ENCODE data around the gene MS4A14.
"Not testable (repeated sequence)": the region's sequence is repeated elsewhere in the genome, so short reads cannot be mapped to it uniquely, and the experiment has no call there.

Gene MS4A14, protein sequence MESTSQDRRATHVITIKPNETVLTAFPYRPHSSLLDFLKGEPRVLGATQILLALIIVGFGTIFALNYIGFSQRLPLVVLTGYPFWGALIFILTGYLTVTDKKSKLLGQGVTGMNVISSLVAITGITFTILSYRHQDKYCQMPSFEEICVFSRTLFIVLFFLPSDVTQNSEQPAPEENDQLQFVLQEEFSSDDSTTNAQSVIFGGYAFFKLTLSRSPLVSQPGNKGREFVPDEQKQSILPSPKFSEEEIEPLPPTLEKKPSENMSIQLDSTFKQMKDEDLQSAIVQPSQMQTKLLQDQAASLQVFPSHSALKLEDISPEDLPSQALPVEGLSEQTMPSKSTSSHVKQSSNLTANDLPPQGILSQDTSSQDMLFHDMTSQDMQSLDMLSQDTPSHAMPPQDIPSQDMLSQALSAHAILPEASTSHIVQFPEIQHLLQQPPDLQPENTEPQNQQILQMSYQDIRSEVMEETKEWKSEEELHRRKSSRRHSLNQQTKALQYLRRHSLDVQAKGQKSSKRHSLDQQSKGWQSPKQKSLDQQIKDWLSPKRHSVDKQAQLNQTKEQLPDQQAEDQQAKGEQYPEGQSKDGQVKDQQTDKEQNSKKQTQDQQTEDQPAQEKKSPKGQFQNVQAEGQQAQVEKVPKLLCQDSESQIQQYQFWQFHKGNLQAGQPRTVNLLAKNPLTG

GRCh38 chr11:60396382-60396781 lies at the start of gene MS4A14:
Gene MS4A14, plus strand, starts transcription at chr11:60396459. Its CDS starts 120 bp downstream, at chr11:60396579.
- DNase-seq = peak; percentile 85

GRCh38 chr11:60347084-60347797 lies 49.0 kb upstream of the MS4A14 start:
- DNase-seq = peak; percentile 19

DNA sequence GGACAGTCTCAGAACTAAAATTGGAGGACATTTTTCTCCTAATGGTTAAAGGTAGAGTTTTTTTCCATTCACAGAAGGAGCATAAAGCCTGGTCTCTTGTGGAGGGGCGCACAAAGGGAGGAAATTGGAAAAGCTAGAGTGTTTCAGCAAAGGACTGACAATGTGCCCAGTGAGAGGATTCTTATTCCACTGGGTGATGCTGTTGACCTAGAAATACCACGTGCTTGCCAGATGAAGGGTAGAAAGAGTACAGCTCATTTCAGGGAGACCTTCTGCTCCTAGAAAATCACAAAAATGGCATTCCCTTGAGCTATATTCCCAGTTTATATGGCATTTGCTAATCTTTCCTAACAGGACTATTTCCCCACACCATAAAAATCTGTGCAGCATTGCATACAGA lies 48.1 kb upstream of the MS4A14 start:
- DNase-seq = no peak

- peak; percentile 79 for DNase-seq
These were observed 46.3 kb upstream of the MS4A14 start for GRCh38 chr11:60349990-60350389.

DNA sequence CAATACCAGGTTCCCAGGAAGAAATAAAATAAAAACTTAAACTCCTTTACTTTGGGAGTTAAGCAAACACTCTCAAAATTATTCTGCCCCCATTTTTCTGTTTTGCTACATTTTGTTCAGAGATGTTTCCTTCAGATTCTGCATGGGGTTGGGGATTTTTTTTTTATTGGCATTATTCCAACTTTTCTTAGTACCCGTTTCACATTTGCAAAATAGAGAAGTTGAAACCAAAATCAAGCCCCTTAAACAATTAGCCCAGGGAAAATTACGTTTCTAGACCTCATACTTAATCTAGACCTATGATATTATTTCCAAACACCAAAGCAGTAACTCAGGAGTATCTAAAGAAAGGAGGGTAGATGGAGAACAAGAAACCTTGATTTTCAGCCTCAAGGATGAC lies 38.5 kb upstream of the MS4A14 start:
- peak; percentile 60 for DNase-seq

GRCh38 chr11:60360621-60361020 lies 35.6 kb upstream of the MS4A14 start:
- DNase-seq = no peak

- DNase-seq = no peak
These were observed 34.0 kb upstream of the MS4A14 start for GRCh38 chr11:60362241-60362640.

DNA sequence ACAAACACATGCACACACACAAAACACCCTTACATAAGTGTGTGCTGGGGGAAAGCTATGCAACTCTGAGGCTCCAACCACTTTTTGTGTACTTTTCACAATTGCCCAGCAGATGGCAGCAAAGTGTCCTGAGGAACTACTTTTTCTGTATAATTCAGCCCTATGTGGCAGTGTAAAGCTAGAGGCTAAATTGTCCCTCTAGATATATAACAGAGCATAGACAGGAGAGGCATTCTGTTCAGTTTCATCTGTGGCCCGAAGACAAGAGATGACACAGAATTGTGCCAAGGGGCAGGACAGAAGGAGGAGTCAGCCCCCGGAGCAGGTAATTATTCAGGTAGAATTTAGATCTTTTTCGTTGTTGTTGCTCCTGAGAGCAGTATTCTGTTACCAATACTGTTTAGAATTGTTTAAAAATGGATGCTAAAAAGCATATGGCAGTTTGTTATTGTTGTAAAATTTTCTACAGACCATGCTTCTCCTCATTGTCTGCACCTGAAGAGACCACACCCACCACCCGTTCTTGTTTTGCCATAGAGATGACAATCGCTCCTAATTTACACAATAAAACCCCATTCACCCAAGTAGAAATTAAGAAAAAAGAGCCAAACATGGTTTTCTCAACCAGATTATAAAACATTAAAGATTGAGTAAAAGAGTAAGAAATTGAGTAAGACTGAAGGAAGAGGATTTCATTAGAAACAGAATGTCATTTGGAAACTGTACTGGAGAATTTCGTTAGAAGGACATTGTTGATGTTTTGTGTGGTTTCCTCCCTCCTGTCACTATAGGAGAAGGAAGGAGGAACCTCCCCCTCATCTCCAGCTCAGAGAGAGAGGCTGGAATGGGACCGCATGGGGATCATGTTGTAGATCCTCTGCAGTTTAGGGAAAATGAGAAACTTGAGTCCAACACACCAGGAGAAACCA lies 32.5 kb upstream of the MS4A14 start:
- peak; percentile 85 for DNase-seq

GRCh38 chr11:60366262-60366904 lies 29.9 kb upstream of the MS4A14 start:
- DNase-seq = not testable (repeated sequence)

DNA sequence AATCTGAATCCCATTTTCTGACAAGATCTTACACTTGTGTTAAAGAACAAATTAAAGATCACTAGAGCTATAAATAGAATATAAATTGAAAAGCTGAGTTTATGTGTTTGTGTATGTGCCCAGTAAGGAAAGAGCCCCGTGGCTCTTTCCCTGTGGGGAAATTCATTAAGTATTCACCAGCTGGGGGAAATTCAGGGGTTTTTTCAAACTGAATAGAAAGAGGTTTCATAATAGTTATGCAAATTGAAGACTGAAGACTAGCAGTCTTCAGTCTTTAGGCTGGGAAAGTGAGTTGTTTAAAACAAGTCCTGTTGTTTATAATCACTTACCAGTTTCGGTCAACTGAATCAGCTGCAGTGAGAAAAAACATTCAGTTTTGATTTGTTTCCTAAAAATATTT lies 29.2 kb upstream of the MS4A14 start:
- DNase-seq = peak; percentile 60

DNA sequence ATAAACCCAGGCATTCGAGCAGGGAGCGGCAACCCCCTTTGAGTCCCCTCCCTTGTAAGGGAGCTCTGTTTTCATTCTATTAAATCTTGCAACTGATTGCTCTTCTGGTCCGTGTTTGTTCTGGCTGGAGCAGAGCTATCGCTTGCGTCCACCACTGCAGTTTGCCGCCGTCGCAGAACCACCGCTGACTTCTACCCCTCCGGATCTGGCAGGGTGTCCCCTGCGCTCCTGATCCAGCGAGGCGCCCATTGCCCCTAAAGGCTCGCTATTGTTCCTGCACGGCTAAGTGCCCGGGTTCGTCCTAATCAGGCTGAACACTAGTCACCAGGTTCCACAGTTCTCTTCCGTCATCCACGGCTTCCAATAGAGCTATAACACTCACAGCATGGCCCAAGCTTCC lies 28.4 kb upstream of the MS4A14 start:
- no peak for DNase-seq

GRCh38 chr11:60370252-60370810 lies 25.9 kb upstream of the MS4A14 start:
- DNase-seq = no peak

DNA sequence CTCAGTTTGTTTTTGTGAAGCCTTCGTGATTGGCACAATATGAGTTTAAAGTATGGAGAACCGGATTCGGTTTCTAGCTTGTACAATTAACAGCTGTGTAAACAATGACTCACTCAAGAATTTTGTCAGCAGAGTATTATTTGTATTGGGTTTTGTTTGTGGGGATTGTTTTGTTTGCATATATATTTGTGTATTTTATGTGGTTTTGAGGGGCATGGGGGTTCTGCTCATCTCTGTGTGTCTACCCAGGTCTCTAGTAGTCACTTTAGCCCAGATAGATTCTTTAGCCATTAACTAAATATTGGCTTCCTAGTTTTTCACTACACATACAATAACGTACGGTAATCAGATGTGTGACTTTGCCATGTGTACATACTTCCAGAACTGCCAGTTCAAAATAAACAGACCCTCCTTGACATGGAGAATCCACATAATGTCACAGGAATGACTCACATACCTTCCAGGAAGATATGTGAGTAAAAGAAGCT lies 25.4 kb upstream of the MS4A14 start:
- no peak for DNase-seq

DNA sequence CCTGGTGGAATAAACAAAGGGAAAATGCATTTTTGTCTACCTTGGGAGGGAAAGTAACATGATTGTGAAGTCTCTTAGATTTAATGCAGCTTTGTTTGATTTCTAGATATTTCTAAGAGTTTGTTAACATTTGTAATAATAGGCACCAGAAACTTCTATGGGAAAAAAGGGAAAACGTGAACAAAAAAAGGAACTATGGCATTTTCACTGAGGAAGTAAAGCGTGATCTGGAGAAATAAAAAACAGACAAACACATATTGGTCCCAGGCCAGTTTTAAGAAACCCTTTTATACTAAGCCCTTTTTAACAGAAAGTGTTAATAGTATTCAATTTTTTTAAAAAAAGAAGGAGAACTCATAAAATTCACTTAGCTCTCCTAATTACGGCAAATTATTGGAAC lies 24.9 kb upstream of the MS4A14 start:
- DNase-seq = peak; percentile 39

DNA sequence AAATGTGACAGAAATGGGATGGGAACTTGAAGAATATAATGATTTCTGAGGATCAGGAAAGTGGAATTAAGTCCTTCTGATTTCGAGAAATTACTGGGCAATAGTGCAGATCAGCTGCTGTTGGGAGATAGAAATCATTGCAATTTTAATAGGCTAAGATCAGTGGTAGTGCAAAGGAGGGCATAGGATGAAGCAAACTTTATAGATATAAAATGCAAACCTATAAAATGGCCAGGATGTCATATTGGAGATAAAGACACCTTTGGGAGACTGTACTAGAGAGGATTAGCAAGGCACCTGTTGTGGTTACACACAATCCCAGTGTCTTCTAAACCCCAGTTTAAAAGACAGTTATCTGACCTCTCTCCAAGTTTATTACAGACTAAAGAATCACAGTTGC lies 24.4 kb upstream of the MS4A14 start:
- DNase-seq = no peak

- no peak for DNase-seq
These were observed 23.5 kb upstream of the MS4A14 start for GRCh38 chr11:60372767-60373166.

DNA sequence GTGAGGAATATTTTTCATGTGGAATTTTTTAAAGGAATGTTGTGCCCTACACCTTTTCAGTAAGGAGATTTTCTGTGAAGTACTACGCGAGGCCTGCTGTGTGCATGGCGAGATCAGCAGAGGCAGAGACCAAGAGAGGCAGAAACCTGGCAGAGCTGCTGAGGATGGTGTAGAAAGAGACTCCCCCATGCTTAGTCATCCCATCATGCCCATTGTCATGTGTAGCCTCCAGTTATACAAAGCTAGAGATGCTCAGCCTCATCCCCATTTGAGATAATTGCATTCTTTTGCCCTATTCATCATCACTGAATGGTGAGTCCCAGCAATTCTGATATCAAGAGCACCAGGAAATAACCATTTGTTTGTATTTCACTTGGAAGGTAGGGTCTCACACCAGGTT lies 20.9 kb upstream of the MS4A14 start:
- DNase-seq = no peak

DNA sequence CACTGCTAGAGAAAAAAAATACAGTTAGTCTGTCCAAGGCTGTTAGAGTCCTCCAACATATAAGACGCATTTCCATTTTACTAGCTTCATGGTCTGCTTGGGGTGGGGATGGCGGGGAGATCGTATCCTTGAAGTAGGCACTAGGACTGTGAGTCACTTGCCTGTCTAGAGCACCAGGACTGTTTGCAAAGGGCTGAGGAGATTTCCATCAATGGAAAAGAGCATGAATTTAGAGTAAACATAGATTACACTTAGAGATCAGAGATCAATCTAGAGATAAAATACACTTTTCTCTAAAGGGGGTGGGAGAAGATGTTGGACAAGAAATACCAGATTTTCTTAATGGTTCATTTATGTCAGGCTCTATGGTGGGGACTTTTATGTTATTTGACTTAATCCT lies 19.7 kb upstream of the MS4A14 start:
- DNase-seq = no peak

DNA sequence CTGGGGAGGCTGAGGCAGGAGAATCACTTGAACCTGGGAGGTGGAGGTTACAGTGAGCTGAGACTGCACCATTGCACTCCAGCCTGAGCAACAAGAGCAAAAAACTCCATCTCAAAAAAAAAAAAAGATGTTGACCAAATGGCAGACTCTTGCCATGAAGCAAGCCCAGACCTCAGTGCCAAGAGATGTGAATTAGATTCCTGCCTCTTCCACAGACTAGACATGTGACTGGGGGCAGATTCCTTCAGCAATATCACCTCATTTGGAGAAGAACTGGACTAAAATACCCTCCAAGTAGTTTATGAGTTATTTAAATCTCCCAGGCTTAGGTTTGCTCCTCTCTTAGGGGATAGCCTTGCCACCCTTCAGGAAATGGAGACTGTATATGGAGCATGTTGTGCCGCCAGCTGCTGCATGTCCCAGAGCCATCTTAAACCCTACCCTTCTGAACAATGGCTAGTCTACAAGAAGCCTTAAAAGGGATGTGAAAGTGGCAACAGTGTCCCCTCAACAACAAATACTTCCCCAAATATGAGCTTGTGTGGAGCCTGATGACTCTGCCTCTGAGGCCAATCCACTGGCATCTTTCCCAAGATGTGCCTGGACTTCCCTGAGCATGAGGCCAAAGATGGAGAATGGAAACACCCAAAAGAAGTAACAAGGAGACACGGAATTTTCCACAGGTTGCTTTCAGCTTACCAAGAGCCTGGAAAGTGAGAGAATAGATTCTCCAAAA lies 18.7 kb upstream of the MS4A14 start:
- DNase-seq = peak; percentile 97

- DNase-seq = peak; percentile 97
These were observed 17.9 kb upstream of the MS4A14 start, which contains the start of gene MS4A7 for GRCh38 chr11:60378354-60378753. Gene MS4A7, plus strand, starts transcription at chr11:60378532. Its CDS starts 4,610 bp downstream, at chr11:60383142.

All from MV-4-11 (cell line).